NCI-H2081 treated with DMSO at 0.1 percent for 48 hours (cell line): ENCODE data around the gene TOLLIP.

Source experiments
- DNase-seq: peaks from one replicate; lab custom pipeline; 2025; lab: John Stamatoyannopoulos, UW

Gene TOLLIP

DNA sequence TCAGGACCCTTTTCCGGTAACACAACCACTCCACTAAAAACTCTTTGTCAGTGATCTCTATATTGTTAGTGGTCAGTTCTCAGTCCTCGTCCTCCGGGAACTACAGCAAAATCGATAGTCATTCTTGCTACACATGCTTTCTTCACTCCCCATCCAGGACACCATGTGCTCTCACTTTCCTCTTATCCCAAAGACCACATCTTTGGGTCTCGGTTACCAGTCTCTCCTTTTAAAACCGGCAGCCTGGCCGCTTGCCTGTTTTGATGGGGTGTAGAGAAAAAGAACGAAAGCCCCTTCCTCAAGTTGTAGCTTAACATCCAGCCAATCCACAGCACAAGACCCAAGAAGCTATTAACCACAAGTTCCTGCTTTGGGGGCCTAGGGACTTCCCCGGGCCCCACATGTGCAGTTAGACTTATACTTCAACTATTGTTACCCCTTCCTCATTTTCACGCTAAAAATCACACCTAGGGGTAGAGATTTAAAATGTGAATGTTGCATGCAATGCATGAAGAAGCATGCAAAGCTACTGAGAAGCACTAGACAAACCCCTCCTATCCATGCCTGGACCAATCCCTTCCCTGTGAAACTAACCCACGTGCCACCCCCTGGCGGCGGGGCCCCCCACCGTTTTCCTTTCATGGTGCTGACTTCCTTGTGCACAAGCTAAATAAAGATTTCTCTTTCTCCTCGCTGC is 1.5 kb upstream of the TOLLIP start:
- no peak for DNase-seq

DNA sequence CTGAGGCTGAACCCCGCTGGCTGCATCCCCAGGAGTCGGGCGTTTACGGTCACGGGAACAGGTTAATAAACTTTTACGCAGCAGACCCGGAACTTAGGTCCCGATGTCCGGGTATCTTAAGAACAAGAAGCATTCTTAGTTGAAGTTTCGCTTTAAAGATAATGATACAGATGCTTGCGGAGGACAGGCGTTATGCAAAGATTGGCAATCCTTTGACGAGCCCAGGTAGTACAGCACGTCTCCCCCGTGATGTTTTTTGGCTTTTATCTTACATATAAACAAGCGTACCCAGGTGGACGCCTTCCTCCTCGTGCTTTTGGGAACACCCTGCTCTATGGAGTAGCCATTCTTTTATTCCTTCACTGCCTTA is 871 bp upstream of the TOLLIP start:
- DNase-seq: no peak

DNA sequence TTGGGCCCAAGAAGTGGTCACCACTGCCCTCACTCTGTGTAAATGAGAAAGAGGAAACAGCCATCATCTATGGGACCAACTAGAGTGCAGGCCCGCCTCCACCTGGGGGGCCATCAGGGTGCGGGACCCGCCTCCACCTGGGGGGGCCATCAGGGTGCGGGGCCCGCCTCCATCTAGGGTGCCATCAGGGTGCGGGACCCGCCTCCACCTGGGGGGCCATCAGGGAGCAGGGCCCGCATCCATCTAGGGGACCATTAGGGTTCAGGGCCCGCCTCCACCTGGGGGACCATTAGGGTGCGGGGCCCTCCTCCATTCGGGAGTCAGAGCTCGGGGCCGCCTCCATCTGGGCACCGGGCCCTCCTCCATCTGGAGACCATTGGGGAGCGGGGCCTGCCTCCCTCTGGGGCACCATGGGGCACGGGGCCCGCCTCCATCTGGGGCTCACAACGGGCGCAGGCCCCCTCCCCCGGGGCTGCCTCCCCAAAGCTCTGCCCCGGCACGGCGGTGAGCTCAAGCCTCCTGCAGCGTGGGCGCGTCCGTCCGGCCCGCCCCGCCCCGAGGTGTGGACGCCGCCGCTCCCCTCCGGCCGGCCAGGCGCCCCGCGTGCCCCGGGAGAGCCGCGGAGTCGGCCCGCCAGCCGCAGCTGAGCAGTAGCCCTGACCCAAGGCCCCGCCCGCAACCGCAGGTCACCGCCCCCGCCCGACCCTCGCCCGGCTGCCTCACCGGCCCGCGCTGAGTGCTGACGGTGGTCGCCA is 512 bp downstream of the TOLLIP start:
- no peak for DNase-seq

DNA sequence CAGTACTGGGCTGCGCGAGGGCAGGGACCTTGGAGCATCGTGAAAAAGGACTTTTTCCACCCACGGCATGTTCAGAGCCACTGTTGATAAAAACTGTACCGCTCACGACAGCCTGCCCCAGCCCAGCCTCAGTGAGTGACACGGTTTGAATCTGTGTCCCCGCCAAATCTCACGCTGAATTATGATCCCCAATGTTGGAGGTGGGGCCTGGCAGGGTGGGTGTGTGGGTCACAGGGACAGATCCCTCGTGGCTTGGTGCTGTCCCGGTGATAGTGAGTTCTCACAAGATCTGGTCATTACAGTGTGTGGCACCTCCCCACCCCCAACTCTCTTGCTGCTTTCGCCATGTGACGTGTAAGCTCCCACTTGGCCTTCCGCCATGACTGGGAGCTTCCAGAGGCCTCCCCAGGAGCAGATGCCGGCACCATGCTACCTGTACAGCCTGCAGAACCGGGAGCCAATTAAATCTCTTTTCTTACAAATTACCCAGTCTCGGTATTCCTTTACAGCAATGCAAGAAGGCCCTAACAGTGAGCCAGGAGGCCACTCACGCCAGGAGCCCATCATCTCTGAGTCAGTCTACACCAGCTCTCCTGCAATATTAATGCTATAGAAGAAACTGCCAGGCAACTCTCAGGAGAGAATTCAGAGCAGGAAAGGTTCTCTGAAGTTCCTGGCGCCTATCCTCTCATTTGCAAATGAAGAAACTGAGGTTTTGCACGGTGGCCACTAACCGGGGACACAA is 1.3 kb downstream of the TOLLIP start:
- no peak for DNase-seq

DNA sequence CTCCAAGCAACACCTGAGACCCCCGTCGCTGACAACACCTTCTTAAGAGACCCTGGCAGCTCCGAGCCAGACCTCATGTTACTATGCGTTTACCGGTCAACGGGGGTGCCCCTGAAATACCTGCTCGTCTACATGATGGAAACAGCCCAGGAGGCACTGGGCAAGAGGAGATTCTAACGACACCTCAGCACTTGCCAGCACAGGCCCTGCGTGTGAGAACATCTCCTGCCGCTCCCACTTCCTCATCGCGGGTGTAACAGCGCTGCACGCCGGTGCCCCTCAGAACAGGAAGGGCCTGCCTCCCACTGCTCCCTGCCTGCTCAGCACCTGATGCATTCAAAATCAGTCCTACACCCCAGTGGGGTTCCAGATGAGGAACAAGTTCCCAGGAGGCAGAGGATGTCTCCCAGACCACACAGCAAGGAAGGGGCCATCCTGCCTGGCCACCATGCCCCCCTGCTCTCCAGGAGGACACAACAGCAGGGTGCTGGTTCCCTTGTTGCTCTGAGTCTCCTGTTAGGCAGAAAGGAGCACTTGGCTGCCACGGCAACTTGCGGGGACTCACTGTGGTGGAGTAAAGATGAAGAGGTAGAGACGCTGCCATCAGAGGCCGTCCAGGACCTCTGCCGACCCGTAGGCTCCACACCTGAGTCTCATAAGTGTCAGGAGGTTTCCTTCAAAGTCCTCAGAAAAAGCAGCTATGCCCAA is 2.1 kb downstream of the TOLLIP start:
- DNase-seq: no peak

DNA sequence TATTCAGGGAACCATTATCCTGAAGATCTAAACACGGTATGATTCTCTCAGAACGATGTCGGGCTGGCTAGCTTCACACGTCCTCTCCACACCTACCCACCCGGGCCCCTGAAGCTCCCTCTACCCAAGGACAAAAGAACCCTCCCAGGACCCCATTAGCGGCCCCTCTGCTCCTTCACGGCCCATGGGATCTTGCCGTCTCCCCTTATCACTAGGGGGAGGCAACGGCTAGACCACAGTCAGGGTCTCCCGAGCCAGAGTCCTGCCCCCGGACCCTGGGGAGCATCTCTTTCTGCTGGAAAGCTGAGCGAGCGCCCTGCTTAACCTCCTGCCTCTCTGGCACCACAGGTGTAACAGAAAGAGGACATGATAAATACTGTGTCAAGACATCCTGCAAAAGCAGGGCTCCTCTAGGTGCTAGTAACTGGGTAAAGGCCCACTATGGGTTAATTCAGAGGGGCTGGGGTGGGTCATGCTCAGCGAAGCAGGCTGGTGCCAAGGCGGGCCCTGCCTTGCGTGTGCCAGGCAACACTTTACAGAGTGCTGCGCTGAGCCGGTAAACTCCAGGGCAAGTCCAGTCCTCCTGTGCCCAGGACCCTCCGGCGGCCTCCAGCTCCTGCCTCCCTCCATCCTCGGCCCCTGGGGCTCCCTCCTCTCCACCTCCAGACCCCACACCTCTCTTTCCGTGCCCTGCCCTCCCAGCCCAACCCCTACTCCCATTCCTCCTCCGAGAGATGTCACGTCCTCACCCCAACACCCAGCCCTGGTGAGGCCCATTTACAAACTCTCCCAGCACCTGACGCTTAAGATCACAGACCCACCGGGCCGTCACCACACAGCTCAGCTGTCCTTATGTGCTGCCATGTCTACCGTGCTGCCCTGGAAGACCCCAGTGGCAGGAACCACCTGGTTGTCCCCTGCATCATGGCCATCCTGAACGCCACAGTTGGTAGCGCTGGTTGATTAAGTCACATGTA is 3.0 kb downstream of the TOLLIP start:
- no peak for DNase-seq

DNA sequence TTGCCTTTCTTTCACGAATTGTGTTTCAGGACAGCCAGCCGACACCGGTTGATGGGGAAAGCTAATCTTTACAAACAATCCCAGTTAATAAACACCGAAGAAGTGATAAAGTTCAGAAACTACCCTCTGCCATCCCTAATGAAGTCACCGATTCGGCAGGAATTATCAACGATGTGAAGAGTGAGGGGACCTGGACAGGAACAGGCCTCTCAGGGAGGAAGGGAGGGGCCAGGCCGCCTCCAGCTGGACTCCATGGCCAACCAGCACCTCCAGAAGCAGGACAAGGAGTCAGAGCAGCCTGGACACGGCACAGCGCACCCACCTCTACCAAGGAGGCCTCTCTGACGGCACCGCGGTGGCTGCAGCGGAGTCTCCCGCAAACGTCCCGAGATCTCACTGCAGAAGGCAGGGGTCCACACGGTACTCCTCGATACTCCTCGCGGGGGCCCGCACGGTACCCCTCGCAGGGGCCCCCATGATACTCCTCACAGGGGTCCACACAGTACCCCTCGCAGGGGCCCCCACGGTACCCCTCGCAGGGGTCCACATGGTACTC is 3.9 kb downstream of the TOLLIP start:
- DNase-seq: no peak

DNA sequence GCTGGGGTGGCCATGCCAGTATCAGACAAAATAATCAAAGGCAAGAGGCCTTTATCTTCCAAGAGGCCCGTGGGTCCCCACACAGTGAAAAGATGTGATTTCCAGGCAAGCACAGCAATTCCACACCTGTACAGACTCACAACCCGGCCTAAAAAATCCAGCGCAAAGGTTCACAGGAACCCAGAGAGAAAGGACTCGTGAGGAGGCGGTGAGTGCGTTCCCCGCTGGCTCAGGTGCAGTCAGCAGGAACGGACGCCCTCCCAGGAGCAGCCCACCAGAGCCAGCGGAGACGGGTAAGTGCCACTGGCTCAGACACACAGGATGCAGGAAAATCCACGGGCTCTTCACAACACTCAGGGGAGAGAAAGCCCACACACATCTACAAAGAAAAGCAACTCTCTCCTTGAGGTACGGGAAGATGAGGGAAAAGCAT is 4.4 kb downstream of the TOLLIP start:
- DNase-seq: no peak

DNA sequence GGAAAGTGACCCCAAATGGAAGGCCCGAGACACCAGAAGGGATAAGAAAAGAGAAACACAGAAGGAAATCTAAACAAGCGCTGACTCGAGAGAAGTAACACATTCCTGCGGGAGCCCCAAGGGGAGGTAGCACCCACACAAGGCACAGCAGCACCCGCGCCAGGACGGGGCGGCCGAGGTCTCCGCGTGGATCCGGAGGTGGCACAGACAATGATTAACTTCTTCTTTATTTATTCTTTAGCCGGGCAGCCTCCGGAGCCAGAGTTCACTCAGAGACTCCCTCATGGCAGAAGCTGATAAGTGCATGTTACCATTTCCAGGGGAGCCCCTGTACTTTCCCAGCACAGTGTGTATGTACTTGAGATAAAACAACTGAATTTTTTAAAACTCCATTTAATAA is 5.1 kb downstream of the TOLLIP start:
- DNase-seq: no peak

DNA sequence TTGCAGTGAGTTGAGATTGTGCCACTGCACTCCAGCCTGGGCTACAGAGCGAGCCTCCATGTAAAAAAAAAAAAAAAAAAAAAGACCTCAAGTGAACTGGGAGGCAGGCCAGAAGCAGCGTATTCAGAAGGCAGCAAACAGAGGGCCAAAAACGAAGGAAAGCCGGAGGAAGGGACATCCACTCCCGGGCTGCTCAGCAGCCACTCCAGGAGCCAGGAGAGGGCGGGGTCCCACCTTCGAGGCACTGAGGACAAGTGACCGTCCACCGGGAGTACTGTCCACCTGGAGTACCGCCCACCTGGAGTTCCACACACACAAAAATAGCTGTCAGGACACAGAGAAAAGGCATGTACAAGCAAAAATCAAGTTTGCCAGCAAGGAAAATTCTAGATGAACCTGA is 5.5 kb downstream of the TOLLIP start:
- no peak for DNase-seq

DNA sequence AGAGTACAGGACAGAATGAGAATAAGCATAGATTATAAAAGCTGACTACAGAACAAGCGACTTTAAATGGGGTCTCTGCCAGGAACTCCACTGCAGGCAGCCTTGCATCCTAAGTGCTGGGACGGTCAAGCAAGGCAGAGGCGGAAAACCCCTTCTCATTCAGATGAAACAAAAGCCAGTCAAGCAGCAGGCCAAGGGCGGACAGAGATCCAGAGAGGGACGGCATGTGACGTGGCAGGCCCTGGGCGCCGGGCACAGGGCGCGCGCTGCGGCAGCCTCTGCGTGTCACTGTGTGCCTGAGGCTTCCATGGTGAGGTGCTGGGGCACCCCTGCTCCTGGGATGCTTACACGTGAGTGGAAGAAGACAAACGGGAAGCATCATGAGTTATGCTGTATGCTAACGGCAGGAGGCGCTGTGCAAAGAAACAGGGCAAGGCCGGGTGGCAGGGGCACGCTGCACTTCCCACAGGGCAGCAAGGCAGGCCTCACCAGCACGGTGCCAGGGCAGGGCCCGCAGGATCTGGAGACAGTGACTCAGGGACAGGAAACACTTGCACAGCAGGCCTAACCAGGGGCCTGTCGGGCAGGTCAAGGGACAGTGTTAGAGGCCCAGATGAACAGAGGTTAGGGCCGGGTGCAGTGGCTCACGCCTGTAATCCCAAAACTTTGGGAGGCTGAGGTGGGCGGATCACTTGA is 6.2 kb downstream of the TOLLIP start:
- DNase-seq: no peak

DNA sequence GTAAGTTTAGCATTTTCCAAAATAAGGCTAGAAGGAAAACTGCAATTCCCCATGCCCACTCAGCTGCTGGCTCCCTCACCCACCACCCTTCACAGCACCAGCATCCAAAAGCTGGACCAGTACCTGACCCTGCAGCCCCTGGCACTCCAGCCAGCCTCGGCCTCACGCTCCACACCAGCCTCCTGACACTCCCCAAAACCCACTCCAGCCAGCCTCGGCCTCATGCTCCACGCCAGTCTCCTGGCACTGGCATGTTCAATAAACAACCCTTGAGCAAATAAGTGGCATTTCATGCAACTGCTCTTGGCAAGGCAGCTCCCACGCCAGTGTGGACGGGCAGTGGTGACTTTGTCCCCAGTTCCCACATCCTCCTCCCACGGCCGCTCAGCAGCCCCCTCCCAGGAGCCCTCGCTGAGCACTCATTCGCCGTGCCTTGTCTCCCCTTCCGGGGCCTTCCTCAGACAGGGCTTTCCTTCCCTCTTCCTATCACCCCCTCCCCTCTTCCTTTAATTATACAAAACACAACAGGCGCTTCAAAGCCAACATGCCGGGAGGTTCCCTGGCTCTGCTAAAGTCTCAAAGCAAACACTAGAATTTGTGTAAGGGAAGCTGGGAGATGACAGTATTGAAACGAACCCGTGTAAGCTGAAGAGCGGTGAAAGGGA is 6.8 kb downstream of the TOLLIP start:
- no peak for DNase-seq

DNA sequence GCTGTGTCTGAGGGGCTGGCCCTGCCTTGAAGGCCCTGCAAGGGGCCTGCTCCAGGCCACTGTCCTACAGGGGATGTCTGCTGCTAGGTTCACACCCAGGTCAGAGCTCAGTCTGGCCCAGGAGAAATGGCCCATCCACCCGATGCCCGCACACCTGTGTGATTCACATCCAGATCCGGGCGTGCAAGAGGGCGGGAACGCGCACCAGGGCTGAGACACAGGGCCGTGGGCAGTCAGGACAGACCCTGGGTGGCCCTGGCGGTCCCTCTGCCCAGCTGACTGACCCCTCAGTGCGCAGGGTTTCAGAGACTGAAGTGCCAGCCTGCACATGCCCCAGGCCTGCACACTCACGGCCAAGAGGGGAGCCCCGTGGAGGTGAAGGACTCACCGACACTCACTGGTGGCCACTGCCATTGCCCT is 7.4 kb downstream of the TOLLIP start:
- no peak for DNase-seq

DNA sequence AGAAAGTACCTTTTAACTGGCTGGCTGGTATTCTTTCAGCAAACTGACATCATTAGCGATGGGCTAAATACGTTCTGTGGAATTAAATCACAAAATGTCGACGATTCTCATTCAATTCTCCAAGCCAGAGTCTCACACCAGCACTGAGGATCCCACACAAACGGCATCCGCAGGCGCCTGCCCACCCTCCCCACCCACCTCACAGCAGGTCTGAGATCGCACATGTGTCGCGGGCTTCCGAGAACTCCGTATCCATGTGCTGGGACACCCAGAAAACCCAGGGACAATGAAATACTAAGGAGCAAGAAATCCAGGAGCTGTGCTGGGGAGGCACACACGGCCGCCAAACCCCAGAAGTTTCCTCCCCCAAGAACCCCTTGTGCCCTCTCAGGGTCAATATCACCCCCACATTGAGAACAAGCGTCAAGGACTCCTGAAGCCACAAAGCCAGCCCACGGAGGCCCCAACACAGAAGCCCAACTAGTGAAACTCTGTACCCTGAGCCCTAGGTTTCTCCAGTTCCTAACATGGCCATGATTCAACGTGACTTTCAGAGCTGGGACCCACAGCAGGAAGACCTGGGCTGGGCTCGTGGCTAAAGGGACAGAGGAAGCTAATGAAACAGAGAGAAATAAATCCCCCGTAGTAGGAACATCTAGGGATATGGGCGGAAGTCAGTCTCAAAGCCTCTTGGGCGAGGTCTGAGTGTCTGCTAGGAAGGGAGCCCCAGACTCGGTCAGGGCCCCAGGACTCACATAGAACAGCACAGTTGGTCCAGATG is 8.0 kb downstream of the TOLLIP start:
- no peak for DNase-seq

DNA sequence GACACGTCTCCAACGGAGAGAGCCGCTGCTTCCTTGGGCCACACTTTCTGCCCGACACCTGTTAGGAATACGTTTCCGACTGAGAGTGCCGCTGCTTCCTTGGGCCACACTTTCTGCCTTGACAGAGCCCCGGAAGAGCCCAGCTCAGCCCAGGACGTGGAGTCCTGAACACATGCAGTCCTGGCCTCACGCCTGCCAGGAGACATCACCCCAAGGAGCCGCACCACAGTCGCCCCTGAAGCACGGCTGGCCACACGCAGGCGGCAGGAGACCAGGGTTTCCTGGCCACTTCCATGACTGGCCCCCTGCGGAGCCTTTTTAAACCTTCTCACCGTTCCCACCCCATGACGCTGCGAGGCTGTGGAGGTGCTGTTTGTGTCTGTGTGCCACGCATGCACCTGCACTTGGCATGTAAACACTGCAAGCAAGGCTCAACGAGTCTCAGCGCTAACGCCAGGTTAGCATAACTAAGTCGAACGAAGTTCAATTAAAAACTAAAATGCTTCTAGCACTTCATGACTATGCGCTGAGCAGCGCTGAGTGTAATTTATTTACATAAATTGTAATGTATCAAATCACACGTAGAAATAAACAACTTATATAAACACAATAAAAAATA is 8.8 kb downstream of the TOLLIP start:
- no peak for DNase-seq

DNA sequence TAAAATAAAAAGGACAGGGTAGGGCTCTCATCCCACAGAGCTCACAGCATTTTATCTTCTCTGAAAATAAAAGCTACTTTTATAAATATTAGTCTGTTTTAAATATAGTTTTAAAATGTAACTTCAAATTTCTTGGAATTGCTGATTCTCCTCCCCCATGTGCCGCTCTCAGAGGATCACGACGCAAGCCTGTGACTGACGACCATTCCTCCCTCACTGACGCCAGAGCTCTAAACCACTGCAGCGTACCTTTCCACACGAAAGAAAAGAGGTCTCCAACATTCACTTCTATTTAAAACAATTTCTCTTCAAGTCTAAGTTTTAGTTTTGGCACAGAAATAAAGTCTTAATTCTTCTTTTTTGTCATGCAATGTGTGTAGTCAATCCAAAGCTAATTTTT is 9.3 kb downstream of the TOLLIP start:
- DNase-seq: no peak

DNA sequence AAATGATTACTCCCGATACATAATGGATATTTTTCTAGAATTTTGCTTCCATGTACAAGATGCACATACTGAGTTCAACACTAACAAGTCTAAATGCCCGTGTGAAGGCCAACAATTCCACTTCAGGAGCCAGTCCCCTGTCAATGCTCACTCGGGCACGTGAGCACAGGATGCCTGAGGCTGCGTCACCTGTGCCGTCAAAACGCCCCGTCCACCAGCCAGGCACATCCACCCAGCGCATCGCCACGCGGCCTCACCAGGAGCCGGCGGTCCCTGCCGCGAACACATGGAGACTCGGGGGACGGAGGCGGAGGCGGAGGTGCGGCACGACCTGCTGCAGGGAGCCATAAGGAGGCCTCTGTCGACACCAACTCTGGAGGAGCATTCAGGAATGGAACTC is 9.8 kb downstream of the TOLLIP start:
- DNase-seq: no peak

DNA sequence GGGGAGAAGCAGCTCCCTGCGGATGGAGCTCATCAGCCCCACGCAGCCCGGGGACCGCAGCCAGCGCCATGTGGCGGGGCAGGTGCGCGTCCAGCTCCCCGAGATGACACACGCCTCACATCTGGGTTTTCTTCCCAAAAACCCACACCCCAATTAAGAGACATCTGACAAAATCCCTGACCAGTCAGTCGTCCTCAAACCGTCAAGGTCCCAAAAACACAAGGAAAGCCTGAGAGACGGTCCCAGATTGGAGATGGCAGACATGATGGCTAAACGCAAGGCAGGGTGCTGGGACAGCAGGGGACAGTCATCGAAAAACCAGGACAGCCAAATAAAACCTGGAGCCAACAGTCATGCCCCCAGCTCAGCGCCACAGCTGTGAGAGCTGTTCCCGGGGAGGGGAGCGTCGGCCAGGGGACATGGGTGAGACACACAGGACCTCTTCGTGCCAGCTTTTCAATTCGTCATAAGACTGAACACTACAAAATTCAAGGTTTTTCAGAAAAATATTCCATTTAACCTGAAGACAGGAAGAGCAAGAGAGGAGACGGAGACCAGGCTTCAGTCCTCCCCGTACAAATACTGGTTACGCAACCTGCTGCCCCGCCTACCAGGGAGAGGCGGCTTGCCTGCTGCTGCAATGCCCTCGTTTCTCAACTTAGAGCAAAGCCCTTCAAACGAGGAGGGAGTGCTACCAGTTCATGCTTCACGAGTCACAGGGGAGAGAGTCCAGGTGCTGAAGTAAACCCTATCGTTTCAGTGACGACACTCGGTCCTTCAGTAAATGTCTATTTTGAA is 10.5 kb downstream of the TOLLIP start:
- no peak for DNase-seq
